Stomach (tissue), 4 donors: ENCODE results near the gene OLIG1.

Source experiments
- EP300 ChIP-seq: sonication (generic); formaldehyde crosslinking; IDR thresholded peaks from one replicate; pipeline ENCODE4 v1.6.1; 2017; ENCODE audit warnings: antibody characterized with exemption
- POLR2AphosphoS5 ChIP-seq, 3 donors: sonication (generic); formaldehyde crosslinking; IDR thresholded peaks; one replicate each; pipeline ENCODE4 v1.6.1; 2016; ENCODE audit warnings: antibody characterized with exemption in 3 of 3

GRCh38 chr21:33112151-33112550, 42.2 kb downstream of the OLIG1 start:
- TF ChIP-seq POLR2AphosphoS5 (IDR thresholded peaks at IDR 0.05) = no peak
- TF ChIP-seq EP300 = no peak
